ENCODE results near the gene APOA4. TPM values are rescaled to one million over a fixed set of nuclear protein-coding genes. Genes with fewer than 3 reads are reported as not detected.

Gene APOA4
- total and polyA plus RNA-seq, 12 donors: 0.17 to 1.1 TPM; not detected in 10

- Histone ChIP-seq H3K4me3 (no peak overlapping the region), H3K27ac (no peak overlapping the region), H3K36me3 (replicated peaks in 1 of 2) (peaks cover 0 to 76% of the 10 kb centered on the region in 2 donors), H3K9me3 (replicated peaks in 1 of 3) (no peaks in the 10 kb centered on the region), H3K4me1 (replicated peaks in 1 of 2) (no peaks in the 10 kb centered on the region), H3K27me3 (no peaks in the 10 kb centered on the region)
- no peak for DNase-seq
- TF ChIP-seq CTCF (IDR thresholded peaks at IDR 0.05): no peak
- no peak for TF ChIP-seq POLR2A (IDR thresholded peaks at IDR 0.05)
- intact Hi-C loops (cut with DNase I): no loop called here
- WGBS, 4 donors: 93 to 96% (median 95%) methylated on average over 6 of the region's 6 CpGs
Observed at GRCh38 chr11:116860303-116860702, 37.2 kb upstream of the APOA4 start.

- Histone ChIP-seq H3K36me3 (replicated peaks in 1 of 2) (peaks cover 0 to 65% of the 10 kb centered on the region in 2 donors), H3K4me3 (no peak overlapping the region), H3K27me3 (no peaks in the 10 kb centered on the region), H3K4me1 (replicated peaks in 1 of 2) (no peaks in the 10 kb centered on the region), H3K9me3 (replicated peaks in 1 of 3) (no peaks in the 10 kb centered on the region), H3K27ac (no peak overlapping the region)
- TF ChIP-seq POLR2A (IDR thresholded peaks at IDR 0.05): no peak
- TF ChIP-seq CTCF (IDR thresholded peaks at IDR 0.05): no peak
- intact Hi-C loops (cut with DNase I): no loop called here
- no peak for DNase-seq
- 96 to 100% (median 97%) methylated on average over 6 to 8 of the region's 8 CpGs for WGBS, 4 donors
Observed at GRCh38 chr11:116859175-116859574, 36.1 kb upstream of the APOA4 start.

- 81 to 91% (median 91%) methylated on average over 6 to 7 of the region's 7 CpGs for WGBS, 4 donors
Observed at GRCh38 chr11:116857936-116858335, 34.8 kb upstream of the APOA4 start.

GRCh38 chr11:116857316-116857715, 34.2 kb upstream of the APOA4 start:
- Histone ChIP-seq H3K9me3 (replicated peaks in 1 of 3) (no peaks in the 10 kb centered on the region), H3K4me1 (replicated peaks in 1 of 2) (peaks cover 0 to 16% of the 10 kb centered on the region in 2 donors), H3K27me3 (no peaks in the 10 kb centered on the region), H3K4me3 (no peak overlapping the region), H3K27ac (no peak overlapping the region), H3K36me3 (replicated peaks in 1 of 2) (peaks cover 0 to 51% of the 10 kb centered on the region in 2 donors)
- TF ChIP-seq CTCF (IDR thresholded peaks at IDR 0.05): no peak
- TF ChIP-seq POLR2A (IDR thresholded peaks at IDR 0.05): no peak
- WGBS, 4 donors: 84 to 94% (median 92%) methylated on average over 2 of the region's 2 CpGs
- intact Hi-C loops (cut with DNase I): no loop called here
- DNase-seq: no peak

More at GRCh38 chr11:116857936-116858335, 34.8 kb upstream of the APOA4 start:
- H3K4me1 ChIP-seq (replicated peaks in 1 of 2): peaks cover 0 to 10% of the 10 kb centered on the region in 2 donors
- TF ChIP-seq CTCF (IDR thresholded peaks at IDR 0.05) (no peak), POLR2A (IDR thresholded peaks at IDR 0.05) (no peak)
- no peak overlapping the region for H3K27ac ChIP-seq
- H3K4me3 ChIP-seq: no peak overlapping the region
- no peak for DNase-seq
- H3K36me3 ChIP-seq (replicated peaks in 1 of 2): peaks cover 0 to 55% of the 10 kb centered on the region in 2 donors
- no peaks in the 10 kb centered on the region for H3K9me3 ChIP-seq (replicated peaks in 1 of 3)
- intact Hi-C loops (cut with DNase I): no loop called here
- no peaks in the 10 kb centered on the region for H3K27me3 ChIP-seq
